ENCODE data around the gene PDE1A.

DNA sequence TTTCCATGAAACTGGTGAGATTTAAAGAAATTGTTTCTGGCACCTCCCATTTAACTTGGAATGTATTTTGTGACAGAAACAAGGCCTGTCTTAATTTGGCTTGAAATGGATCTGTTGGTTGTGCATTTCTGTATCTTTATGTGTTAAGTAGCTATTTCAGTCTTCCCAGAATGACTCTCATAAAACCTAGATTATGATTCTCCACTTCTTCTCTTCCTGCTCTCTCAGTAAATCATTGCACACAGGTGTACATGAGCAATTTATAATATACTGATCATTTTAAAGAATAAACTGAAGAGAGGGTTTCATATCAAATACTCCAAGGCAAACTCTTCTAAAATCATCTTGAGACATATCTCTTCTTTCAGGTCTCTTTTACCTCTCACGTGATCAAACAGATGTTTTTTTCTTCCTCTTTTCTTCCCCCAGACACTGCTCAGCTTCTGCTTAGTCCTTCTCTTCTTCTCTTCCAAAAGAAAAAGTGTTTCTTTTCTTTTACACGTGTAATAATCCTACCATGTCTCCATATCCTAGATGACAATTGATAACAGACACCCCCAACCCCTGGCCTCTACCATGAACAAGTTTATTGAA lies 329.2 kb downstream of the PDE1A start:
- TF ChIP-seq, protein P1, sequence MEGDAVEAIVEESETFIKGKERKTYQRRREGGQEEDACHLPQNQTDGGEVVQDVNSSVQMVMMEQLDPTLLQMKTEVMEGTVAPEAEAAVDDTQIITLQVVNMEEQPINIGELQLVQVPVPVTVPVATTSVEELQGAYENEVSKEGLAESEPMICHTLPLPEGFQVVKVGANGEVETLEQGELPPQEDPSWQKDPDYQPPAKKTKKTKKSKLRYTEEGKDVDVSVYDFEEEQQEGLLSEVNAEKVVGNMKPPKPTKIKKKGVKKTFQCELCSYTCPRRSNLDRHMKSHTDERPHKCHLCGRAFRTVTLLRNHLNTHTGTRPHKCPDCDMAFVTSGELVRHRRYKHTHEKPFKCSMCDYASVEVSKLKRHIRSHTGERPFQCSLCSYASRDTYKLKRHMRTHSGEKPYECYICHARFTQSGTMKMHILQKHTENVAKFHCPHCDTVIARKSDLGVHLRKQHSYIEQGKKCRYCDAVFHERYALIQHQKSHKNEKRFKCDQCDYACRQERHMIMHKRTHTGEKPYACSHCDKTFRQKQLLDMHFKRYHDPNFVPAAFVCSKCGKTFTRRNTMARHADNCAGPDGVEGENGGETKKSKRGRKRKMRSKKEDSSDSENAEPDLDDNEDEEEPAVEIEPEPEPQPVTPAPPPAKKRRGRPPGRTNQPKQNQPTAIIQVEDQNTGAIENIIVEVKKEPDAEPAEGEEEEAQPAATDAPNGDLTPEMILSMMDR (IDR thresholded peaks at IDR 0.05), result no peak
- no peak for TF ChIP-seq POLR2A (IDR thresholded peaks at IDR 0.05)
